NCI-H2227 (cell line): ENCODE measurements around the gene AKAP13.

Source experiments
- DNase-seq: peaks from one replicate; lab custom pipeline; 2025; ENCODE audit not compliant: unreplicated experiment; lab: John Stamatoyannopoulos, UW

The AKAP13 gene

DNA sequence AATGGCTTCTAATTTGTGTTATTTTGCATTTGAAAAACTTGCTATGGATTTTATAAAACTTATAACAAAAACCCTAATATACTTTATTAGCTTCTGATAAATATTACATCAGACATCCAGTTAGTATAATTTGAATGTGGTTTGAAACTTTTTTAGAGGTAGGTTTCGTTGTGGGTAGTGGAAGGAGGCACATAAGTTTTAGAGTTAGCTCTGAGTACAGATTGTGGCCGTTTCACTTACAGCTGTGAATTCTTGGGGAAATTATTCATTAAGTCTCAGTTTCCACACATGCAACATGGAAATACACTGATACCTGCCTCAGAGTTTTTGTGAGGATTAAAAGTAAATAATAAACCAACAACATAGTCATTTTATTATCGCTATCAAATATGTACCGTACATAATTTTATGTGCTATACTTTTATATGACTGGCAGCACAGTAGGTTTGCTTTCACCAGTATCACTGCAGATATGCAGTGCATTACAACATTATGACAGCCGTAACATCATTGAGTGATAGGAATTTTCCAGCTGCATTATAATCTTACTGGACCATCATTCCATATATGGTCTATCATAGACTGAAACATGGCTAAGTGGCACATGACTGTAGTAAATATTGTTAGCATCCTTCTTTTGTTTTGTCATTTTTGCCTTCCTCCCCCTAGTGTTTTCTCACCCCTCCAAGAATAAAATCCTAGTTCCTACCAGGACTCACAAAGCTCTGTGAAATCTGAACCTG is 175.6 kb downstream of the AKAP13 start:
- DNase-seq, result no peak

DNA sequence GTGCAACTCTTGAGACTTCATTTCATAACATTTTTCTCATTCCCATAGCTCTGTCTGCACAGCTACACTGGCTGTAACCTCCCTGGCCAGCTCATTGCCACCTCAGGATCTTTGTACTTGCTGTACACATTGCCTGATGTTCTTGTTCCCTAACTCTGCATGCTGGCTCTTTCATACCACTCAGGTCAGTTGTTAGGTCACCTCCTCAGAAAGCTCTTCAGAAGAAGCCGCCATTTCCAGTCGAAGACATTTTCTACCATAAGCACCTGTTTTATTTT is 176.2 kb downstream of the AKAP13 start:
- no peak for DNase-seq

DNA sequence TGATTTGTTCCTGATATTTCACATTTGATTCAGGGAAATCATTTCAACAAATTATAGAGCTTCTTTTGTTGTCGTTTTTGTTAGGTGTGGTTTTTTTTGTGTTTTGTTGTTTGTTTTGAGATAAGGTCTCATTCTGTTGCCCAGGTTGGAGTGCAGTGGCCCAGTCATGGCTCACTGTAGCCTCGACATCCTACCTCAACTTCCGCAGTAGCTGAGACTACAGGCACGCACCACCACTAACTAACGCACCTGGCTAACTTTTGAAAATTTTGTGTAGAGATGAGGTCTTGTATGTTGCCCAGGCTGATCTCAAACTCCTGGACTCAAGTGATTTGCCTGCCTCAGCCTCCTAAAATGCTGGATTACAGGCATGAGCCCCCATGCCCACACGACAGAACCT is 177.0 kb downstream of the AKAP13 start:
- no peak for DNase-seq

DNA sequence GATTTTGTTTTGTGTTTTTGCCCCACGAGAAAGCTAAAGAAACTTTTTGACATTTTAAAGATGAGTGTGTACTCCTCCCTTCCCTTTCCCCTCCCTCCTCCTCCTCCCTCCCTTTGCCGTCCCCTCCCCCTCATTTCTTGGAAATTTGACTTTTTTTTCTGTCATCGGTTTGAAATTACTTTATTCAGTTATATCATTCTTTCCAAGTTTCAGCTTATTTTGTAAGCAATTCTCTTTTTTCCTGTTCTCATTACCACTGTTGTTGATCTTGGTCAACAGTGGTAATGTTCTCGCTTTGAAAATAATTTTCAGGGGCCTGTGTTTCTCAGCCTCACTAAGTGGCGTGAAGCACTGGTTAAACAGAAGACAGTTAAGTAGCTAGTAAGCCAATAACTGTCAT is 178.4 kb downstream of the AKAP13 start:
- DNase-seq, result no peak

DNA sequence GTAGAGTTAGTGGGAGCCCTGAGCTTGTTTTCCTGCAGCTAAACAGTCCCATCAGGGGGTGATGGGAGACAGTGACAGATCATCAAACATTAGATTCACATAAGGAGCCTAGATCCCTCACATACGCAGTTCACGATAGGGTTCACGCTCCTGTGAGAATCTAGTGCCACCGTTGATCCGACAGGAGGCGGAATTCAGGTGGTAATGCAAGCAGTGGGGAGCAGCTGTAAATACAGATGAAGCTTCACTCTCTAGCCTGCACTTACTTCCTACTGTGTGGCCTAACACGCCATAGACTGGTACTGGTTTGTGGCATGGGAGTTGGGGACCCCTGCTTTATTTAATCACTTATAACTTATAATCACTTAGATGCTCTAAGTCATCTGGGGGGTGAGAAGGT is 179.1 kb downstream of the AKAP13 start:
- DNase-seq, result no peak

DNA sequence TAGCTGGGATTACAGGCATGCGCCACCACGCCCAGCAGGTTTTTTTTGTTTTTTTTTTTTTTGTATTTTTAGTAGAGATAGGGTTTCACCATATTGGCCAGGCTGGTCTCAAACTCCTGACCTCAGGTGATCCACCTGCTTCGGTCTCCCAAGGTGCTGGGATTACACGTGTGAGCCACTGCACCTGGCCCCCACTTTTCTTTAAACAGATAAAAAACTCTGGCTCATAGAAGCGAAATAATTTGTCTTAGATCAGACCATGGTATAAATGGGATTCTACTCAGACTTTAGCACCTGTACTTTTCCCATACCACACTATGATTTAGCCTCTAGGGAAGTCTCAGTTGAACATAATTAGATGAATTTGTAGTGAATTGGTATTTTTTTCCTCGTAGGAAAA is 182.4 kb downstream of the AKAP13 start:
- no peak for DNase-seq

DNA sequence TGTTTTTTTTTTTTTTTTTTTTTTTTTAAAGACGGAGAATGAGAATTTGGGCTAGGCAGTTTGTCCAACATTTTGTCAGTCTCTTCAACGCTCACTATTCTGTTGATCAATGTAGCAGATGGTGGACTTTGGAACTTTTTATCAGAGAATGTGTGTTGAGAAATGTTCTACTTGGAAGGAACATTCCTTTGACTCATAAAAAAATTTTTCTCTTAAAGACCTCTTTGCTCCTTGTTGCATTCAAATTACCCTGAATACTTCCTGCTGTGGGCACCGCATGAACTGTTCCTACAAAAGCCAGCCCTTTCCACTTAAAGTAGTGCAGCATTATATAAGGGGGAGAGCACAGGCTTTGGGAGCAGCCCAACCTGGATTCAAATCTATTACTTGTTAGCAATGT is 182.9 kb downstream of the AKAP13 start:
- DNase-seq, result no peak

DNA sequence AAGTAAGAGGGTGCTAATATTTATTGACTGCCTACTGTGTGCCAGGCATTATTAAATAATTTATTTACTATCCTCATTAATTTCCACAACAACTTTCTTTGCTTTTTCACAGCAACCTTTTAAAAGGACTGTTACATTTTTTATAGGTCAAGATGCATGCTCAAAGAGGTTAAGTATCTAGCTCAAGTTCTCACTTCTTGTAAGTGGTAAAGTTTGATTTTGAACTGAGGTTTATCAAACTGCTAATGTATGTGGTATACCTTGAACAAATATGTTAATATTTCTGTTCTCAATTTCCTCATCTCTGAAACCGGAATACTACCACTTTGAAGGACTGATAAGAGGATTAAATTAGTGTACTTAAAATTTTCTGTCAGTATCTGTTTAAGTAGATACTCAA is 183.3 kb downstream of the AKAP13 start:
- DNase-seq, result no peak

DNA sequence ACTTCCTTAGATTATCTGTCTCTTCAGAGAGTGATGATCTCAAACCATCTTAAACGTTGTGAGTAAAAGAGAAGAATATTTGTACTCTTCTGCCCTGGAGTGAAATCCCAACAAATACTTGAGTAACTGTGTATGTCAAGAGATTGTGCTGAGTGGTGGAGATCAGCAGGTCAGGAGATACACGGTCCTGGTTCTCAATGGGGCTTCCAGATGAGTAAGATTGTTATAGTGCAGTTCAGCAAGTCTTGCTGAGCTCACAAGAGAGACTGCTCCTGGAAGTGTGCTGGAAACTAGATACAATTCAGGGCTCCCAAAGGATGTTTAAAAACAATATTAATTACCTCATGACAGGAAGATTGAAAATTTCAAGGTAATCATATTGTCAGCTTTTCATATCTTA is 184.3 kb downstream of the AKAP13 start:
- no peak for DNase-seq

DNA sequence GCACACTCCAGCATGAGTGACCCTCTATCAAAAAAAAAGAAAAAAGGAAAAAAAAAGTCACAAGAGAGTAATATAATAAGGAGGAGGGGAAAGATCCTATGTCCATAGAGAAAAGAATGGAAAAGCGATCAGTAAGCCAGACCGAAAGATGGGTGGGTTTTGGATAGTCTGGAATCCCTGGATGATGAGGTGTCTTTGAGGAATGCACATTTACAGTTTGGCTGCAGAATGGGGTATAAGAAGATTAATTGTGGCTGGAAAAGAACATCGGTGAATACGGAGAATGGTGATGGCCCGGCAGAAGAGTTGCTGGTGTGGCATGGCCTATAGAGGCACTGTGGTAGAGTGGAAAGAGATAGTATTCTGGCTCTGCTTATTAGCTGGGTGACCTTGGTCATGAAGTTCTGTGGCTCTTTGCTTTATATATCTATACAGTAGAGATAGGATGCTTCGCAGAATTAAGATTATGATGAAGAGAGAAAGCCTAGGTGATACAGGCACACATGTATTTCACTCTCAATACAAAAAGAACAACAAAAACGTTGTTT is 187.9 kb downstream of the AKAP13 start:
- no peak for DNase-seq

DNA sequence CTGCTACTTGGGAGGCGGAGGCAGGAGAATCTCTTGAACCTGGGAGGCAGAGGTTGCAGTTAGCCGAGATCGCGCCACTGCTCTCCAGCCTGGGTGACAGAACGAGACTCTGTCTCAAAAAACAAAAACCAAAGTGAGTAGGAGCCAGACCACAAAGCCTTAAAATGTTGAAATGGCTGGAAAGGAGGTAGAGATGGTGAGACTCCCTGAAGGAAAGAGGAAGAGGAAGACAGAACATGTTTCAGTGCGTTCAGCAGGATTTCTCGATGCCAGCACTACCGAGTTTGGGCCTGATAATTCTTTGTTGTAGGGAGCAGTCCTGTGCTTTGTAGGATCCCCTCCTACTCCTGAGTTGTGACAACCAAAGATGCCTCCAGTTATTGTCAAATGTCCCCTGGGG is 189.9 kb downstream of the AKAP13 start:
- no peak for DNase-seq

DNA sequence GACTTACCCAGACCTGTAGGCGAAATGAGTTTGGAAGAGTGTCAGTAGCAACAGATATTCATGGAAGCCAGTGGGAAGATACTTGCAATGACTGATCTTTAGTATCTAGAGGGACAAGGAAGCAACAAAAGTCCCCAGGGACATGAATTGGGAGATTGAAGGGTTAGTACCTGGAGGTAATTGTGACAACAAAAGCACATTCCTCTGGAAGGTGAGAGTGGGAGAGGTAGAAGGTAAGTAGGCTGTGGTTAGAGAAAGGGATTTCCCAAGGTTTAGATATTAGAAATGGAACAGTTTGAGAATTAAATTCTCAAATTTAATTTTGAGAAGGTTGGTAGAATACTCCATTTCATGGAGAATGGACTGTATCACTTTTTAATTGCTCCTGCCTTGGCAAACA is 191.4 kb downstream of the AKAP13 start:
- DNase-seq, result no peak

DNA sequence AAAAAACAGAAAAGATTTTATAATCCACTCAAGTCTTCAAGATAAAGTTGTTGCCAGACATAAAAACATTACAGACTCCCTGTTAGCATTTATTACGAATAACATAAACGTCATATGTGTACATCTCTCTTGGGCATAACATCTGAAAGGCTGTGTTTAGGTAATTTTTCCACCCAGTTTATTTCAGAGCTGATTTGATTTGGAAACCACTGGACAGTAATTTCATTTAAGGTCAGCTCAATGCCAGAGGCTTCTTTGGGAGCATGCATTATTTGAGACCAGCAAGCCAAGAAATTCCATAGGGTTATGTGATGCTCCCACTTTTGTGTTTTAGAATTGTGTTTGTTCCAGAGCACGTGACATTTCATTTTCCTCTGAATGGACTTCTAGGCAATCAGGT is 196.0 kb downstream of the AKAP13 start:
- no peak for DNase-seq

DNA sequence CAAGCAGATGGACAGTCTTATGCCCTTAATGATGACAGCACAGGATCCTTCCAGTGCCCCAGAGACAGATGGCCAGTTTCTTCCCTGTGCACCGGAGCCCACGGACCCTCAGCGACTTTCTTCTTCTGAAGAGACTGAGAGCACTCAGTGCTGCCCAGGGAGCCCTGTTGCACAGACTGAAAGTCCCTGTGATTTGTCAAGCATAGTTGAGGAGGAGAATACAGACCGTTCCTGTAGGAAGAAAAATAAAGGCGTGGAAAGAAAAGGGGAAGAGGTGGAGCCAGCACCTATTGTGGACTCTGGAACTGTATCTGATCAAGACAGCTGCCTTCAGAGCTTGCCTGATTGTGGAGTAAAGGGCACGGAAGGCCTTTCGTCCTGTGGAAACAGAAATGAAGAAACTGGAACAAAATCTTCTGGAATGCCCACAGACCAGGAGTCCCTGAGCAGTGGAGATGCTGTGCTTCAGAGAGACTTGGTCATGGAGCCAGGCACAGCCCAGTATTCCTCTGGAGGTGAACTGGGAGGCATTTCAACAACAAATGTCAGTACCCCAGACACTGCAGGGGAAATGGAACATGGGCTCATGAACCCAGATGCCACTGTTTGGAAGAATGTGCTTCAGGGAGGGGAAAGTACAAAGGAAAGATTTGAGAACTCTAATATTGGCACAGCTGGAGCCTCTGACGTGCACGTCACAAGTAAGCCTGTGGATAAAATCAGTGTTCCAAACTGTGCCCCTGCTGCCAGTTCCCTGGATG is 198.7 kb downstream of the AKAP13 start:
- DNase-seq, result no peak

DNA sequence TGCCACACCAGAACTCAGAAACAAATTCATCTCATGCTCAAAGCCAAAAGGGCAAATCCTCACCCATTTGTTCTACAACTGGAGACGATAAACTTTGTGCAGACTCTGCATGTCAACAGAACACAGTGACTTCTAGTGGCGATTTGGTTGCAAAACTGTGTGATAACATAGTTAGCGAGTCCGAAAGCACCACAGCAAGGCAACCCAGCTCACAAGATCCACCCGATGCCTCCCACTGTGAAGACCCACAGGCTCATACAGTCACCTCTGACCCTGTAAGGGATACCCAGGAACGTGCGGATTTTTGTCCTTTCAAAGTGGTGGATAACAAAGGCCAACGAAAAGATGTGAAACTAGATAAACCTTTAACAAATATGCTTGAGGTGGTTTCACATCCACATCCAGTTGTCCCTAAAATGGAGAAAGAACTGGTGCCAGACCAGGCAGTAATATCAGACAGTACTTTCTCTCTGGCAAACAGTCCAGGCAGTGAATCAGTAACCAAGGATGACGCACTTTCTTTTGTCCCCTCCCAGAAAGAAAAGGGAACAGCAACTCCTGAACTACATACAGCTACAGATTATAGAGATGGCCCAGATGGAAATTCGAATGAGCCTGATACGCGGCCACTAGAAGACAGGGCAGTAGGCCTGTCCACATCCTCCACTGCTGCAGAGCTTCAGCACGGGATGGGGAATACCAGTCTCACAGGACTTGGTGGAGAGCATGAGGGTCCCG is 199.7 kb downstream of the AKAP13 start:
- no peak for DNase-seq

DNA sequence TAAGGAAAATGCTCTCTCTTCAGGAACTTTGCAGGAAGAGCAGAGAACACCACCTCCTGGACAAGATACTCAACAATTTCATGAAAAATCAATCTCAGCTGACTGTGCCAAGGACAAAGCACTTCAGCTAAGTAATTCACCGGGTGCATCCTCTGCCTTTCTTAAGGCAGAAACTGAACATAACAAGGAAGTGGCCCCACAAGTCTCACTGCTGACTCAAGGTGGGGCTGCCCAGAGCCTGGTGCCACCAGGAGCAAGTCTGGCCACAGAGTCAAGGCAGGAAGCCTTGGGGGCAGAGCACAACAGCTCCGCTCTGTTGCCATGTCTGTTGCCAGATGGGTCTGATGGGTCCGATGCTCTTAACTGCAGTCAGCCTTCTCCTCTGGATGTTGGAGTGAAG is 200.5 kb downstream of the AKAP13 start:
- DNase-seq, result no peak

DNA sequence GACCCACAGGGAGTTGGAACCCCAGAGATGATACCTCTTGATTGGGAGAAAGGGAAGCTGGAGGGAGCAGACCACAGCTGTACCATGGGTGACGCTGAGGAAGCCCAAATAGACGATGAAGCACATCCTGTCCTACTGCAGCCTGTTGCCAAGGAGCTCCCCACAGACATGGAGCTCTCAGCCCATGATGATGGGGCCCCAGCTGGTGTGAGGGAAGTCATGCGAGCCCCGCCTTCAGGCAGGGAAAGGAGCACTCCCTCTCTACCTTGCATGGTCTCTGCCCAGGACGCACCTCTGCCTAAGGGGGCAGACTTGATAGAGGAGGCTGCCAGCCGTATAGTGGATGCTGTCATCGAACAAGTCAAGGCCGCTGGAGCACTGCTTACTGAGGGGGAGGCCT is 201.1 kb downstream of the AKAP13 start:
- no peak for DNase-seq

DNA sequence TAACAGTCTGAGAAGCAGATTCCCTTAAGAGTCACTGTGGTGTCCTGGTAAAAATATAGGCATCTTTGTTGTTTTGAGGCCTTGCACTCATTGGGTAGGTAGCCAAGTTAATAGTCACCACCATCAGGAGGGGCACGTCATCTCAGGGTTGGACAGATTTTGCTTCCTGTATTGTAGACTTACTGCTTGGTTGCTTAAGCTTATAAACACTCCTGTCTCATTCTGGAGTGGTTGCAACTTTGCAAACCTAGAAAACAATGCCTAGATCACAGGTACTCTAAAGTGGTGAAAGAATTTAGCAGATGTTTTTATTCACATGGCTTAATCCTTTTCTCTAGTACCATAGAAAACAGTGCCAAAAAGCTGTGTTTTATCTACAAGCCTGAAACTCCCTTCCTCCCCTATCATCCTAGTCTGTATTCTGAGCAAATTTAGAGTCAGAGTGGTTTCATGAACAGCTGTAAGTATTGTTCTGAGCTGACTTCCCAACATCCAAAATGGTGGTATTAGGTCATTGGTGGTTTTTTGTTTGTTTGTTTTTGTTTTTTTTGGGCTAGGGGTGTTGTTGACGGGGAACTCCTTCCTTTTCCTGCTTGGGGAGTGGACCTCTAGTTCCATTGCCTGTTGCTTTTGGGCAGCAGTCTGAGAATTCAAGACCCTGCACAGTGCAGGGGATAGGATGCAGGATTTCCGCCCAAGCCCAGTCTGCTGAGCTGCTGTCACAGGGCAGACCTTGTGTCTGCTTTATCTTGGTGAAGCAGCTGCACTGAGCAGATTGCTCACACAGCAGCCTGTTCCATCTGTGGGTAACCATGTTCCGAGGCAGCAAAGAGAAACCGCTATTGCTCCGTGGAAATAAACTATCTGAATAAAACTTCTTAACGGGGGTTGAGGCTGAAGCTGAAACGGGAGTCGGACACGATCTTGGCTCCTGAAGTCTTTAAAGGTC is 202.0 kb downstream of the AKAP13 start:
- no peak for DNase-seq

DNA sequence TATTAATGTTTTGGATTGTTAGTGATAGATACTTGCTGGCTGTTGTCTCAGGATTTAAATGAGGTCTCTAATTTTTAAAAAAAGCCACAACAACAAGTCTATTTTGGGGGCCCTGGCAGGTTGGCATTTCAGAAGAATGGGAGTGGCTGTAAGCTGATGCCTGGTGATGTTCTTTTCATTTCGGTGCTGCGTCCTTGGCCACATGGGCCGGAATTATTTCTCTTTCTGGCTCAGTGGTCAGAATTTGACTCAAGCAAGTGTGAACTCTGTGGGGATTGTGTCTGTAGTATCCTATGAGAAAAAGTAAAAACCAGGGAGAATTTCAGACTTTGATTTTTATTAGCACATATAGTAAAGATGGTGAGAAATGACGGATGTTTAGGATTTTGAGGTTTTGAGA is 203.0 kb downstream of the AKAP13 start:
- no peak for DNase-seq

DNA sequence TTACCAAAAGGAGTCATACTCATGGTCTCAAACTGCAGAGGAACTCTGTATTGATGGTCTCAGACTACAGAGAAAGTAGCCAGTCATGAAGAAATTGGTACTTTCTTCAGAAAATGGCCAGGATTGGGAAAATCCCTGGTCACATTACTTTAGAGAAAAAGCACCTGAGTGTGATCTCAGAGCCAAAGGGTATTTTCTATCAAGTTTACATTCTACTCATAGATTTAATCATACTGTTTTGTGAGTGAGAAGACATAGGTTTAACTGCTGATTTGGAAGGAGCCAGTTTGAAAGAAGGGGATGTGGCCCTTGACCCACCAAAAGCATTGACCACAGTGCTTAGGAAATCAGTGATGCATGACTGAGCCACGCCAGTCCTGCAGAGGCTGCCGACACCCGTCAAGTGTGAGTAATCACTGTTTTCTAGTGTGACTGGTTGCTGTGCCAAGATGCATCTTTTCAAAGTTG is 203.6 kb downstream of the AKAP13 start:
- DNase-seq, result peak; percentile 5

DNA sequence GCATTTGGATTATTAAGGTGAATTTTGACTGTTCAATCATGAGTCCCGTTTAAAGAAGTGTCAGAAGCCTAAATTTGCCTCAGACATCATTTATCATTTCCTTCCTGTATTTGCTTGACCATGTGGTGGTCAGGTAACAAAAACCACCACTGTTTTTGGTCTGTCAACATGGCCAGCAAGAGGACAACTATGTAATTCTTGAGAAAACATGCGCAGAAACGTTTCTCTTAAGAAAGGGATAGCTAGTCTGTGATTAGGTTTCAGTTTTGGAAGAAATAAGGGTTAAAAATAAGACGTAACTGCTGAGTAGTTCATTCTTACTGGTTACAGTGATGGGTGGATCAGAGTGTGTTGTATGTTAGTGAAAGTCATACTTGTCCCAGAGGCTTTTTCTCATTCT is 204.5 kb downstream of the AKAP13 start:
- no peak for DNase-seq
